GM12801 (cell line): Measurements from ENCODE around the gene TMEM185B.

Experiments used
- TF ChIP-seq, protein P1 (sequence below): IDR thresholded peaks from one replicate; pipeline ENCODE4 v1.5.1; 2011; ENCODE audit warnings: control low read depth; ENCODE audit not compliant: insufficient read length; ENCODE audit errors: extremely low read depth

TMEM185B gene

DNA sequence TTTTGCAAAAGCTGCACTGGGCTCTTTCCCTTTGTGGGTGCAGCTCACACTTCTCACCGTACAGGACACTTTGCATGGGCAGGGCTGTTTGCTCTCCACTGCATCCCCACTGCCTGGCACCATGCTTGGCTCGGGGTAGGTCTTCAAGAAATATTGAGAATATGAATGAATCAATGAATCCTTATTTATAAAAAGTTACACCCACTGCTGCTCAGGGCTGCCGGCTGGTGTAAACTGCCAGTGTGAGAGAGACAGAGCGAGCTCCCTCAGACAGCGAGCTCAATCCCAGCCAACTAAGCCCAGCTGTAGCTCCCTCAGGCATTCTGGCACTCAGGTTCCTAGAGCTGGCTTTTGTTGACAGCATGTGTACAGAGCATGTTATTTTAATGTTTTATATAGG is 3.4 kb downstream of the TMEM185B start:
- TF ChIP-seq, protein P1, sequence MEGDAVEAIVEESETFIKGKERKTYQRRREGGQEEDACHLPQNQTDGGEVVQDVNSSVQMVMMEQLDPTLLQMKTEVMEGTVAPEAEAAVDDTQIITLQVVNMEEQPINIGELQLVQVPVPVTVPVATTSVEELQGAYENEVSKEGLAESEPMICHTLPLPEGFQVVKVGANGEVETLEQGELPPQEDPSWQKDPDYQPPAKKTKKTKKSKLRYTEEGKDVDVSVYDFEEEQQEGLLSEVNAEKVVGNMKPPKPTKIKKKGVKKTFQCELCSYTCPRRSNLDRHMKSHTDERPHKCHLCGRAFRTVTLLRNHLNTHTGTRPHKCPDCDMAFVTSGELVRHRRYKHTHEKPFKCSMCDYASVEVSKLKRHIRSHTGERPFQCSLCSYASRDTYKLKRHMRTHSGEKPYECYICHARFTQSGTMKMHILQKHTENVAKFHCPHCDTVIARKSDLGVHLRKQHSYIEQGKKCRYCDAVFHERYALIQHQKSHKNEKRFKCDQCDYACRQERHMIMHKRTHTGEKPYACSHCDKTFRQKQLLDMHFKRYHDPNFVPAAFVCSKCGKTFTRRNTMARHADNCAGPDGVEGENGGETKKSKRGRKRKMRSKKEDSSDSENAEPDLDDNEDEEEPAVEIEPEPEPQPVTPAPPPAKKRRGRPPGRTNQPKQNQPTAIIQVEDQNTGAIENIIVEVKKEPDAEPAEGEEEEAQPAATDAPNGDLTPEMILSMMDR: no peak

DNA sequence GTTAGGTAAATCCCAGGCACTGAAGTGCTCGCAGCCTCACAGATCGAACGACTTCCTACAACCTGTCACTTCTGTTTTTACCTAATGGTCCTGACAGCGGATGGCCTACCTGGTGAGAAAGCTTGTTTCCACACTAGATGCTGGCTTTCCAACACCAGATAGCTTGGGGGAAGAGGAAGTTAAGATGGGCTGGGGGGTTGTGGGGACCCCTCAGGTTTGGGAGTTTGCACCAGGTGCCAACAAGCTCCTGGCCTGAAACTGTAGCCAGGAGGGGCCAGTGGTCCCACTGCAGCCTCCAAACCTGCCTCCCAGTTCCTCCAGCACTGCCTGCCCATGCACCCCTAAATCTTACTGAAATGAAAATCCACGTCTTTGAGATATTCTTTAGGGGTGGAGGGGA is 3.9 kb downstream of the TMEM185B start:
- TF ChIP-seq, protein P1: no peak

DNA sequence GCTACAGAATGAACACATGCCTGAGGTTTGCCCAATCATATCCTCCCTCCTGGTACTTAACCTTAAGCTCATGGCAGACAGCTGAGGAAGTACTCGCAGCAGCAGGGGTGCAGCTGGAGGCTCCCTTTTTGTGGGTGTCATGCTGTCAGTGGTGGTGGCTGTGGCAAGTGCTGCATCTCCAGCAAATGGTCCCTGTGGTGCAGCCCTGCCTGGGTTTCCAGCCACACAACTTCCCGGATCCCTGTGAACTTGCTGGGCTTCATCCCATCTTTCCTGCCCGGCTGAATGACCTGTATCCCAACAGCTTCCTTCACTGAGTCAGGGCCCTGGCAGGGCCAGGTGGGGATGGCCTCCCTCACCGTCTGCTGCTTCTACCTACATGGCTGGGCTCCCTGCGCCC is 5.0 kb downstream of the TMEM185B start:
- TF ChIP-seq, protein P1: no peak

DNA sequence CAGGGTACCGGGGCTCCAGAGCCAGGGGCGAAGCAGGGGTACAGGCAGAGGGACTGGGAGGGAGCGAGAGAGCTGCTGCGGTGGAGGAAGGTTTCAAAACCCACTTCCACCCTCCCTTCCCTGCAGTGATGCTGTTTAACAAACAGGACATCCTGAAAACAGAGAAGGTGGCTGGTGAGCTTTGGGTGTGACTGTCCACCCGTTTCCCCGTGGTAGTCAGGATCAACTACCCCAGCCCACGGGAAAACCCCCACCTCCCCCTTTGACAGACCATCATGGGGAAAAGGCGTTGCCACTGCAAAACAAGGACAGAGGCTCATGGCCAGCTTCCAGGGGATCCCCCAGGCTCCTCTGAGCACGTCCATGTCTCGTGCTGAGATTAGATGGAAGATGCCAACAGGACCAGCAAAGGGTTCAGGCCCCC is 12.9 kb downstream of the TMEM185B start:
- TF ChIP-seq, protein P1: no peak

DNA sequence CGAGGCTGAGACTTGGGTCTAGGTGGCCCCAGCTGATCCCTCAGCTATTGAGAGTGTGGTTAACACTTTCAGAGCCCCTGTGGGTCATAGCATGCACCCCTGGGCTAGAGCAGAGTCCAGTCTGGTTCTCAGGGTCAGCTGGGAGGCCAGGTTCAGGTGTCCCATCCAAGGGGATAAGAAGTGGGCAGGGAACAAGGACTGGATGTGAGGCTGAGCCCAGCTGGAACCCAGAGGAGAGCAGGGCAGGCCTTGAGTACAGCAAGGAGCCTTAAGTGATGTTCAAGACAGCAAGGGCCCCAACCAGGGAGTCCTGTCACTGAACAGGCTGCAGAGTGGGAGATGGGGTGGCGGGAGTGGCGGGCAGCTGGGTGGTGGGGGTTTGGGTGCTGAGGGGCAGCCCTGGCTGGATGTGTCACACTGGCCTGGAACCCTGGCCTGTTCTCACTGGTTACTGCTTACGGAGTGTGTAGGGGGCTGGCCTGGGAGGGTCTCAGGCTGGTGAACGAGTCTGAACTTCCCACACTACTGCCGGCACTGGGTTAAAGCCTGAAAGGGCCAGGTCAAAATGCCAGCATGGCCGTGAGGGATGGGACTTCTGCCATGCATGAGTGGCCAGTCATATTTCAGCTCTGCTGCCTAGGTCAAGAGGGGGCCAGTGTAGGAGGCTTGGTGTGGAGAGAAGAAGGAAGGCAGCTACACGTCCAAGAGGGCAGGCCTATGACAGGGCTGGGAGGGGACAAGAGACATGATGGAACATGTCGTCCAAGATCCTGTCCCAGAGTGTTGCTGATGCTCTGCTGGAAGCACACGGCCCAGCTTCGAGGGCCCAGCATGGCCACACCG is 13.6 kb downstream of the TMEM185B start:
- TF ChIP-seq, protein P1: no peak

DNA sequence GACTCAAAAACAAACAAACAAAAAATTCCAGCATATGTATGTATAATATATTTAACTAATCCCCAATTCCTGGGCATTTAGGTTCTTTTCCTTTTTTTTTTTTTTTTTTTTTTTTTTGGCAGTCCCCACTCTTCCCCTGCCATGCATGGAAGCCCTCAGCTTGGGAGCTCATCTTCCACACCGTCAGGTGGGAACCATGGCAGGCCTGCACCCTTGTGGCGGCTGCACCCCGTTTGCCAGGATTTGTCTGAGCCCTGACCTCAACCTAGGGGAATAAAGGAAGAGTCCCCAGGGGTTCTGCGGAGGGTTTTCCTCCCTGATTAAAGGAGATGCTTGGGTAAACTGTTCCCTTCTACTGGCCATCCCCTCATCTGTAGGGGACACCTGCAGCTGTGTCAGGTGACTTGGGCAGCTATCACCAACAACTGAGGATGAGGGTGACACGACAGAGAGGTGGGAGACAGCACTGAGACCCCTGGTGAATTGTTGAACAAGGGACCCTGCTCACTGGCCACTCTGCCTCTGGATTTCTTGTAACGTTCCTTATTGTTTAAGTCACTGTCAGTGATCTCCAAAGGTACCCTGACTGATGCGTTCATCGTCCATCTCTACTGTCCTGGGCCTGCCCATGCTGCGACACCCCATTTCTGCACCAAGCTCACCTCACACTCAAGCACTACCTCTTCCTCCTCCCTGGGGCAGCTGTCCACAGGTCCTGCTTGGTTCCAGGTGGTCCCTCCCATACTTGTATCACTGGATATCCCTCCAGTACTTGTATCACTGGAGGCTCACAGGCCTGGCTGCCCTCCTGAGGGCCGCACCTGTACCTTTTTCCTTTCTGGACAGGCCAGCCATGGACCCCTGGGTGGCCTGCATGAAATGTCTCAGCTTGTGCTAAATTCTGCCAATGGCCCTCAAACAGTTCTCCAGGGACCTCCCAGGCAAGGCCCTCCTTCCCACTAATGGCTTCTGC is 14.5 kb downstream of the TMEM185B start:
- TF ChIP-seq, protein P1: no peak

DNA sequence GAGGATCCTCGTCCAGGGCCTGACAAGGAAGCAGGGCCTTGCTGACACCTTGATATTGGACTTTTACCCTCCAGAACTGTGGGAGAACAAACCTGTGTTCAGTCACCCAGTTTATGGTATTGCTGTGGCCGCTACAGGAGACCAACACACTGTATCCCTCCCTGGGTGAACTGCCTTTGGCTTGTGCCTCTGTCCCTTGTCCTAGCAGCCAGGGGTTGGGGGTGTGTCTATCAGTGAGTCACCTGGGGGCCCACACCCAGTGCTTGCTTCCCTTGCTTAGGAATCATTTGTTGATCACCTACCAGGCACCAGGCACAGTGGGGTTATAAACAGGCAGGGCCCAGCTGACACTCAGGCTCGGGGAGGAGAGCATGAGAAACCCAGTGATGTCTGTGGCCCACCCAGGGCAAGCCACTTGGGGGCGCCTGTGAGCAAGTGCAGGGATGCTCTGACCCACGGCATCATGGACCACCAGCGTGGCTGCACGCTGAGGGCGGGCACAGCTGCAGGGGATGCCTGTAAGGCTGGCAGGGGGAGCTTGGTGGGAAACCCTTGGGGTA is 17.1 kb downstream of the TMEM185B start:
- TF ChIP-seq, protein P1: no peak
